Measurements from ENCODE around the gene ZMYM4.

- TF ChIP-seq YY1 (IDR thresholded peaks at IDR 0.05; ENCODE audit: insufficient read depth, insufficient read length) (no peak), ZNF274 (IDR thresholded peaks at IDR 0.05; ENCODE audit: low read depth, low read length) (no peak)
Observed at GRCh38 chr1:35253941-35254340, 14.6 kb upstream of the ZMYM4 start.
